Loucy (cell line): ENCODE data around the gene REC114.
"Not testable (repeated sequence)": the region's sequence is repeated elsewhere in the genome, so short reads cannot be mapped to it uniquely, and the experiment has no call there.

Source experiments
- H2AFZ ChIP-seq: fragments of 200-600 bp; sonication (generic); 2 replicates; pipeline ENCODE4 v1.6.0; 2016; ENCODE audit warnings: antibody characterized with exemption, mild to moderate bottlenecking, low read length, moderate library complexity
- H3F3A ChIP-seq: fragments of 200-600 bp; 2 replicates; pipeline ENCODE4 v1.6.0; 2016; ENCODE audit warnings: antibody characterized with exemption, low read depth, mild to moderate bottlenecking
- H3K27me3 ChIP-seq: fragments of 200-600 bp; sonication (generic); 2 replicates; pipeline ENCODE4 v1.6.1; 2014; ENCODE audit warnings: low read length, mild to moderate bottlenecking; ENCODE audit not compliant: insufficient read depth, poor library complexity, severe bottlenecking
- H3K36me3 ChIP-seq: fragments of 200-600 bp; sonication (generic); 2 replicates; pipeline ENCODE4 v1.6.1; 2016; ENCODE audit warnings: low read length; ENCODE audit not compliant: insufficient read depth
- H3K4me1 ChIP-seq: fragments of 200-600 bp; sonication (generic); 2 replicates; pipeline ENCODE4 v1.5.1; 2014; ENCODE audit warnings: low read length, mild to moderate bottlenecking; ENCODE audit not compliant: insufficient read depth, poor library complexity, severe bottlenecking
- H3K4me2 ChIP-seq: fragments of 200-600 bp; sonication (generic); 2 replicates; pipeline ENCODE4 v1.6.0; 2014; ENCODE audit warnings: antibody characterized with exemption, low read length, low read depth, mild to moderate bottlenecking; ENCODE audit not compliant: poor library complexity, severe bottlenecking
- H3K4me3 ChIP-seq: fragments of 200-600 bp; sonication (generic); 2 replicates; pipeline ENCODE4 v1.5.1; 2014; ENCODE audit warnings: low read length, mild to moderate bottlenecking, mixed read lengths; ENCODE audit not compliant: poor library complexity, severe bottlenecking
- H3K79me2 ChIP-seq: fragments of 200-600 bp; sonication (generic); 2 replicates; pipeline ENCODE4 v1.6.1; 2014; ENCODE audit warnings: low read length; ENCODE audit not compliant: insufficient read depth
- H3K9ac ChIP-seq: fragments of 200-600 bp; sonication (generic); 2 replicates; pipeline ENCODE4 v1.6.0; 2014; ENCODE audit warnings: mild to moderate bottlenecking, low read depth, low read length, moderate library complexity; ENCODE audit not compliant: poor library complexity, severe bottlenecking
- H3K9me2 ChIP-seq: fragments of 200-600 bp; sonication (generic); replicated peaks from 2 replicates; pipeline ENCODE4 v1.6.1; 2016; ENCODE audit warnings: low read depth, low read length, mixed read lengths
- H3K9me3 ChIP-seq: fragments of 200-600 bp; sonication (generic); 2 replicates; pipeline ENCODE4 v1.6.1; 2014; ENCODE audit warnings: mild to moderate bottlenecking, antibody characterized with exemption, low read length, low read depth; ENCODE audit not compliant: insufficient read depth
- H4K20me1 ChIP-seq: fragments of 200-600 bp; sonication (generic); 2 replicates; pipeline ENCODE4 v1.6.0; 2014; ENCODE audit warnings: antibody characterized with exemption, low read length, mild to moderate bottlenecking; ENCODE audit not compliant: insufficient read depth, poor library complexity, severe bottlenecking
- CTCF ChIP-seq: fragments of 200-600 bp; sonication (generic); conservative IDR thresholded peaks from 2 replicates; pipeline ENCODE4 v1.5.1; 2014; ENCODE audit warnings: mild to moderate bottlenecking, antibody characterized with exemption, low read length
- EZH2phosphoT487 ChIP-seq: fragments of 200-600 bp; IDR thresholded peaks from 2 replicates; pipeline ENCODE4 v1.6.1; 2018; ENCODE audit warnings: antibody characterized with exemption, mild to moderate bottlenecking, moderate library complexity, borderline replicate concordance

Gene REC114

DNA sequence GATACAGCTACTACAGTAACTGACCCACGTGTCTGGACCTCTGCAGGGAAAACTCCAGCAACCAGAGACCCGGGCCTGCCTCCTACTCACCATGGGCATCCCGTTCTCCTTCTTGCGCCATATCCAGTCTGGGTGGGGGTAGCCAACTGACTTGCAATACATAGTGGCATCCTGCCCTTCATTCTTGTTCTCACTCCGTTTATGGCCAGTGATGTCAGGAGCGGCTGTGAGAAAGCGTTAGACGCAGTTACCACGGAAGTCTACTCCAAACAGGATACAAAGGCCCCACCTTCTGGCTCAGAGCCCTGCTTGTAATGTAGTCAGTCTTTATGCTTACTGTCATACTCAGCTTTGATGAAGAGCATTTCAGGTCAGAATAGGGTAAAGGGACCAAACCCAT lies 130.6 kb downstream of the REC114 start:
- H2AFZ ChIP-seq, result no peak overlapping the region
- H3K9me3 ChIP-seq, result no peaks in the 10 kb centered on the region
- H4K20me1 ChIP-seq, result no peaks in the 10 kb centered on the region
- H3K36me3 ChIP-seq, result peaks cover 53% of the 10 kb centered on the region; the same call in 1 of the 2 replicates
- no peak overlapping the region for H3K4me3 ChIP-seq
- no peak overlapping the region for H3K9ac ChIP-seq
- no peaks in the 10 kb centered on the region for H3K79me2 ChIP-seq
- no peak overlapping the region for H3K4me2 ChIP-seq
- H3K27me3 ChIP-seq, result no peaks in the 10 kb centered on the region
- H3F3A ChIP-seq, result no peaks in the 10 kb centered on the region
- TF ChIP-seq CTCF (no peak), EZH2phosphoT487 (no peak)
- H3K4me1 ChIP-seq, result no peaks in the 10 kb centered on the region
- H3K9me2 ChIP-seq, result no peaks in the 10 kb centered on the region

DNA sequence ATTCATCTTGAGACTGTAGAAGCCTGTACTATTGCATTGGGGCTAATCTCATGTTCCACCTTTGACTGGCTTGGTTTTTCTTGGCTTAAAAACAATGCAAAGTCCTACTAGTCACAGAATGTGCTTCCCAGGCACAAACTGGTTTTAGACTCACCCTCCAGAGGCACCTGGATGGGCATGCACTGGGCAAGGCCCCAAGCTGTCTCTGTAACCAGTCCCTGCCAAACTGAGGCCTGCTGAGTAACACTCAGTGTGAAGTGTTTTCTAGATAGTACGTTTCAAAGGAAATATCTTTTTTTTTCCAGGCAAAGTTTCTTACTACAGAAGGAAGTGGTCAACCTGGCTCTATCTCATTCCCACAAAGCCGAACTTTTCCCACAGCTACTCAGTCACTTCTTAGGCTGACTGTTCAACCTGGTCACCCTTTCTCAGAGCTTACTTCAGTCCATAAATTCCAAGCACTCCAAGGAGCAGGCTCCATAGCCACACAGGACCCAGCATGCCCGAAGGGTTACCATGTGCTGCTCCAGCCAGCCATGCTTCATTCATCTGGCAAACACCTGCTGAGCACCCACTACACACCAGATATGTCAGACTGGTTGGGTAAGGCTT lies 132.8 kb downstream of the REC114 start:
- Histone ChIP-seq H3K9ac (no peak overlapping the region), H2AFZ (no peak overlapping the region), H4K20me1 (no peaks in the 10 kb centered on the region), H3K9me2 (no peaks in the 10 kb centered on the region), H3F3A (no peaks in the 10 kb centered on the region), H3K4me2 (no peak overlapping the region), H3K4me3 (no peak overlapping the region), H3K79me2 (no peaks in the 10 kb centered on the region), H3K4me1 (no peaks in the 10 kb centered on the region), H3K9me3 (no peaks in the 10 kb centered on the region), H3K27me3 (no peaks in the 10 kb centered on the region), H3K36me3 (peaks cover 36% of the 10 kb centered on the region; the same call in 1 of the 2 replicates)
- no peak for TF ChIP-seq CTCF
- no peak for TF ChIP-seq EZH2phosphoT487

- H3K4me2 ChIP-seq, H3K9me2 ChIP-seq, H3F3A ChIP-seq, H3K27me3 ChIP-seq, H2AFZ ChIP-seq, H4K20me1 ChIP-seq, H3K9ac ChIP-seq, H3K4me3 ChIP-seq, H3K4me1 ChIP-seq, H3K9me3 ChIP-seq, H3K79me2 ChIP-seq: not testable (repeated sequence)
- H3K36me3 ChIP-seq, result peaks cover 36% of the 10 kb centered on the region; the same call in 1 of the 2 replicates
Measured at GRCh38 chr15:73577593-73577992, 134.6 kb downstream of the REC114 start.

- Histone ChIP-seq H3K36me3 (peaks cover 36% of the 10 kb centered on the region; the same call in 1 of the 2 replicates), H3K9me2 (no peaks in the 10 kb centered on the region), H3K4me2 (no peak overlapping the region)
Measured at GRCh38 chr15:73578026-73578425, 135.1 kb downstream of the REC114 start.

More at GRCh38 chr15:73578026-73578425, 135.1 kb downstream of the REC114 start:
- Histone ChIP-seq H3F3A (no peaks in the 10 kb centered on the region), H3K9ac (no peak overlapping the region), H3K27me3 (no peaks in the 10 kb centered on the region), H4K20me1 (no peaks in the 10 kb centered on the region), H3K79me2 (no peaks in the 10 kb centered on the region), H3K4me1 (no peaks in the 10 kb centered on the region), H2AFZ (no peak overlapping the region), H3K9me3 (no peaks in the 10 kb centered on the region), H3K4me3 (no peak overlapping the region)
- TF ChIP-seq EZH2phosphoT487 (no peak), CTCF (no peak)
